ENCODE data around the gene JCAD. TPM values are rescaled to one million over a fixed set of nuclear protein-coding genes. Genes with fewer than 3 reads are reported as not detected.
A peak's percentile ranks its signal among the peaks of the same experiment; 100 is the strongest.

Gene JCAD
- total RNA-seq, 4 donors from 2014 or later = 33.6 to 65.2 (median 53.3) TPM

DNA sequence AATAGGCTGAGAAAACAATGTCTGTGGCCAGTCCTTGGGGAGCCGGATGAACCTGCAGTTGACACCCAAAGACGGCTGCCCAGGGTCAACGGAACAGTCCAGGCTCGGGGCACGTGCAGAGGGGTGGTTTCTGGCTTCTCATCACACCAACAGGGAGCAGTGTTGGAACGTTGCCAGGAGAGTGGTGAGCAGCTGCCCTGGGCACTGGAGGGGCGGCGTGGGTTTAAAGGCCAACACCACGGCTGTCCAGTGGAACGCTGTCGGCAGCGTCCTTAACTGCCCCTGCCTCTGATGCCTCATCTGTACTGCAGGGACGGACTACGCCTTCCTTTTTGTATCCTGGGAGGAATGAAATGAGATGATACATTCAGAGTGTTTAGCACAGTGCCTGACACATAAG, 19.8 kb downstream of the JCAD start:
- WGBS = 69% methylated on average over 14 of the region's 14 CpGs
- Histone ChIP-seq H3K9me3 (no peaks in the 10 kb centered on the region), H3K27me3 (no peaks in the 10 kb centered on the region), H3K4me1 (peaks cover 0 to 38% (median 26%) of the 10 kb centered on the region in 4 donors), H3K4me3 (no peak overlapping the region), H3K27ac (replicated peaks in 1 of 4) (peak overlapping the region in 1 of 4 donors; percentile 6), H3K36me3 (peaks cover 0 to 37% (median 12%) of the 10 kb centered on the region in 4 donors)
- DNase-seq (ENCODE audit: extremely low spot score) = no peak
- TF ChIP-seq POLR2AphosphoS5 (IDR thresholded peaks at IDR 0.05) (no peak), EP300 (IDR thresholded peaks at IDR 0.05) (no peak), POLR2A (IDR thresholded peaks at IDR 0.05; ENCODE audit: low read depth) (no peak)
- TF ChIP-seq, protein P1, sequence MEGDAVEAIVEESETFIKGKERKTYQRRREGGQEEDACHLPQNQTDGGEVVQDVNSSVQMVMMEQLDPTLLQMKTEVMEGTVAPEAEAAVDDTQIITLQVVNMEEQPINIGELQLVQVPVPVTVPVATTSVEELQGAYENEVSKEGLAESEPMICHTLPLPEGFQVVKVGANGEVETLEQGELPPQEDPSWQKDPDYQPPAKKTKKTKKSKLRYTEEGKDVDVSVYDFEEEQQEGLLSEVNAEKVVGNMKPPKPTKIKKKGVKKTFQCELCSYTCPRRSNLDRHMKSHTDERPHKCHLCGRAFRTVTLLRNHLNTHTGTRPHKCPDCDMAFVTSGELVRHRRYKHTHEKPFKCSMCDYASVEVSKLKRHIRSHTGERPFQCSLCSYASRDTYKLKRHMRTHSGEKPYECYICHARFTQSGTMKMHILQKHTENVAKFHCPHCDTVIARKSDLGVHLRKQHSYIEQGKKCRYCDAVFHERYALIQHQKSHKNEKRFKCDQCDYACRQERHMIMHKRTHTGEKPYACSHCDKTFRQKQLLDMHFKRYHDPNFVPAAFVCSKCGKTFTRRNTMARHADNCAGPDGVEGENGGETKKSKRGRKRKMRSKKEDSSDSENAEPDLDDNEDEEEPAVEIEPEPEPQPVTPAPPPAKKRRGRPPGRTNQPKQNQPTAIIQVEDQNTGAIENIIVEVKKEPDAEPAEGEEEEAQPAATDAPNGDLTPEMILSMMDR (IDR thresholded peaks at IDR 0.05) = no peak
- intact Hi-C loops (cut with DNase I) = no loop called here

DNA sequence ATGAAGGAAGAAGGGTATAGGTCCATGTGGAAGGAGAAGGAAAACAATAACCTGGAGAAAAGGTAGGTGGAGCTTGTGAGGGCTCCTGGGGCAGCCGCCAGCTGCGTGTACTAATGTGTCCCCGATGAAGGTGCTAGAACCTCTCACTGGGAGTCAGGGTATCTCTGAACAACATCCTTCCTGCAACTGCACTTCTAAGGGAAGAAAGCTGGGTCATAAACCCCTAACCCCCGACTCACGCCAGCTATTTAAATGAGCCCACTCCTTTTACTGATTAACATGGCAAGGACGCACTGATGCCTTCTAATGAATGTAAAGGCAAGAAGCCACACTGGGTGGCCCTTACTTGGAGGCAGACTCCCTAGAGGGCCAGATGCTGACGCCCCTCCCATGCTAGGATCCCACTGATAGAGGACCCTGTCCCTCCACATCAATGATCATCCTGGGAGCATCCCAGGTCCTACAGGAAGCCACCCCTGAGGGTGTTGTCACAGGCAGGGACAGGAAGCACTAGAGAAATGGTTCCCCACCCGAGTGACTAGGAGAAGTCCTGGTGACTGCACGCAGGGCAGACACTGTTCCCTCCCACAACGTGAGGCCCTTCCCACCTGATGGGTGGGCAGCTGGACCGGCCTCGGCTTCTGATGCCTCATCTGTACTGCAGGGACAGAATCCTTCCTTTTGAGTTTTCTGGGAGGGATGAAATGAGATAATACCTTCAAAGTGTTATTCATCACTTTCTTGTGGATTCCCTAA, 20.4 kb downstream of the JCAD start:
- H3K4me3 ChIP-seq = no peak overlapping the region
- WGBS = 82% methylated on average over 11 of the region's 12 CpGs
- peaks cover 0 to 31% (median 12%) of the 10 kb centered on the region in 4 donors for H3K36me3 ChIP-seq
- H3K27ac ChIP-seq (replicated peaks in 1 of 4) = no peak overlapping the region
- intact Hi-C loops (cut with DNase I) = no loop called here
- no peak for TF ChIP-seq EP300 (IDR thresholded peaks at IDR 0.05)
- TF ChIP-seq POLR2AphosphoS5 (IDR thresholded peaks at IDR 0.05) = no peak
- no peak for TF ChIP-seq POLR2A (IDR thresholded peaks at IDR 0.05; ENCODE audit: low read depth)
- TF ChIP-seq, protein P1 (IDR thresholded peaks at IDR 0.05) = no peak
- H3K9me3 ChIP-seq = no peaks in the 10 kb centered on the region
- no peaks in the 10 kb centered on the region for H3K27me3 ChIP-seq
- no peak for DNase-seq (ENCODE audit: extremely low spot score)
- H3K4me1 ChIP-seq = peaks cover 0 to 38% (median 23%) of the 10 kb centered on the region in 4 donors

DNA sequence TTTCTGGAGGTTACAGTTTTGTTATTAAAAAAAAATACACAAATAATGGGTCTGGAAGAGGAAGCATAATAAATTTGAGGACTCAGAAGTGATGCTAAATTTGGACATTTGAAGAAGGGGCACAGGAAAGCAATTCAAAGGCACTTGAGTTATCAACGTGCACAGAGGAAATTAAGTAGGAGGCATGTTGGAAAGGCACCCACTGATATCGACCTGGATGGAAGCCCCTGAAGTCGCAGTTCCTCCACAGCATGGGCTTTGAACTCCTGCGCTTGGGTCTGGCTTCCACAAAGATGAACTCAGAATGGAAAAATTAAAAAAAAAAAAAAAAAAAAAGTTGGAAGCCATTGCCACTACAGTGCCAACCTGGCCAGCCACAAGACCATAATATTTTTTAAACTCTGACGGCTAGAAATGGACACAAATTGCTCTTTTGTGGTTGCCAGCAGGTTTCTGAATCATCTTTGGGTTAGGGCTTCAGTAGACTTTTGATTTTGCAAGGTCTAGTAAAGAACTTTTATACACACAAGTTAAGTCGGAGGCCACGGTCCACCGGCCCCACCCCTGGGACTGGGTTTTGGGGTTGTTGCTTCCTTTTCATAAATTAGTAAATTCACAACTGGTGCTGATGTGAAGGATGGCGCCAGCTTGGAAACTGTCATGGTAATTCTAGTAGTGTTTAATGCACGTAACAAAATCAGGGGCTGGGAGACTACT, 21.6 kb downstream of the JCAD start:
- H3K9me3 ChIP-seq = no peaks in the 10 kb centered on the region
- peaks cover 0 to 26% (median 21%) of the 10 kb centered on the region in 4 donors for H3K4me1 ChIP-seq
- H3K4me3 ChIP-seq = no peak overlapping the region
- no peak for TF ChIP-seq POLR2AphosphoS5 (IDR thresholded peaks at IDR 0.05)
- TF ChIP-seq, protein P1 (IDR thresholded peaks at IDR 0.05) = no peak
- no peak for TF ChIP-seq EP300 (IDR thresholded peaks at IDR 0.05)
- TF ChIP-seq POLR2A (IDR thresholded peaks at IDR 0.05; ENCODE audit: low read depth) = no peak
- DNase-seq (ENCODE audit: extremely low spot score) = no peak
- WGBS = 83% methylated on average over 10 of the region's 10 CpGs
- H3K27ac ChIP-seq (replicated peaks in 1 of 4) = no peak overlapping the region
- no peaks in the 10 kb centered on the region for H3K27me3 ChIP-seq
- H3K36me3 ChIP-seq = peaks cover 0 to 25% (median 10%) of the 10 kb centered on the region in 4 donors
- intact Hi-C loops (cut with DNase I) = no loop called here

DNA sequence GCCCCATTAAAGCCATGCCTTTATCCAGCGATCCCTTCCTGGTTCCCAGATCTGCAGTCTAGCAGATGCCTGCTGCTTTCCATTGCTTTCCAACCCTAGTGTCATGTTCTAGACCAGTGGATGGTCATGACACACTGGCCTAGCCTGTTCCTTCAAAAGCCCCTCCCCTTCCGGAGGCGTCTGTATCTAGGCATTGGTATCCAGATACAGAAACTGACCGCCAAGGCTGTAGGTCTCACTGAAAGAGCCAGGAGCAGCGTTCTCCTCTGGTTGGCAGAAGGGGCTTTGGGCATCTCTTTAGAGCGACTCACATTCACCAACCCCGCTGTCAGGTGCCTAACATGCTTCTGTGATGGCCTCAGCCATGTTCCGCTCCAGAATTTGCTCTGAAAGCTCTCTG, 22.6 kb downstream of the JCAD start:
- intact Hi-C loops (cut with DNase I) = no loop called here
- no peak for TF ChIP-seq EP300 (IDR thresholded peaks at IDR 0.05)
- no peak for TF ChIP-seq POLR2A (IDR thresholded peaks at IDR 0.05; ENCODE audit: low read depth)
- TF ChIP-seq, protein P1 (IDR thresholded peaks at IDR 0.05) = no peak
- TF ChIP-seq POLR2AphosphoS5 (IDR thresholded peaks at IDR 0.05) = no peak
- no peak for DNase-seq (ENCODE audit: extremely low spot score)
- H3K27me3 ChIP-seq = no peaks in the 10 kb centered on the region
- H3K9me3 ChIP-seq = no peaks in the 10 kb centered on the region
- no peak overlapping the region for H3K27ac ChIP-seq (replicated peaks in 1 of 4)
- peaks cover 0 to 18% (median 12%) of the 10 kb centered on the region in 4 donors for H3K4me1 ChIP-seq
- H3K4me3 ChIP-seq = no peak overlapping the region
- 92% methylated on average over 7 of the region's 8 CpGs for WGBS
- H3K36me3 ChIP-seq = peaks cover 0 to 25% (median 10%) of the 10 kb centered on the region in 4 donors

Data from esophagus muscularis mucosa (tissue), 4 donors.